IPS-15b (cell line): Measurements from ENCODE around the gene TANC1.

ENCODE experiments used
- H3K27me3 ChIP-seq: one replicate; pipeline ENCODE4 v1.6.1; 2013; ENCODE audit warnings: low read length; ENCODE audit not compliant: control insufficient read depth, insufficient read depth
- H3K36me3 ChIP-seq: one replicate; pipeline ENCODE4 v1.6.1; 2013; ENCODE audit warnings: low read length; ENCODE audit not compliant: control insufficient read depth, insufficient read depth
- H3K4me1 ChIP-seq: one replicate; pipeline ENCODE4 v1.6.1; 2013; ENCODE audit warnings: mild to moderate bottlenecking, low read length; ENCODE audit not compliant: control insufficient read depth, insufficient read depth
- H3K4me3 ChIP-seq: one replicate; pipeline ENCODE4 v1.5.1; 2013; ENCODE audit warnings: low read depth, low read length
- H3K9ac ChIP-seq: one replicate; pipeline ENCODE4 v1.6.1; 2013; ENCODE audit warnings: low read depth, mild to moderate bottlenecking, low read length
- H3K9me3 ChIP-seq: one replicate; pipeline ENCODE4 v1.6.1; 2013; ENCODE audit warnings: mild to moderate bottlenecking, low read length; ENCODE audit not compliant: control insufficient read depth, insufficient read depth

TANC1 gene

DNA sequence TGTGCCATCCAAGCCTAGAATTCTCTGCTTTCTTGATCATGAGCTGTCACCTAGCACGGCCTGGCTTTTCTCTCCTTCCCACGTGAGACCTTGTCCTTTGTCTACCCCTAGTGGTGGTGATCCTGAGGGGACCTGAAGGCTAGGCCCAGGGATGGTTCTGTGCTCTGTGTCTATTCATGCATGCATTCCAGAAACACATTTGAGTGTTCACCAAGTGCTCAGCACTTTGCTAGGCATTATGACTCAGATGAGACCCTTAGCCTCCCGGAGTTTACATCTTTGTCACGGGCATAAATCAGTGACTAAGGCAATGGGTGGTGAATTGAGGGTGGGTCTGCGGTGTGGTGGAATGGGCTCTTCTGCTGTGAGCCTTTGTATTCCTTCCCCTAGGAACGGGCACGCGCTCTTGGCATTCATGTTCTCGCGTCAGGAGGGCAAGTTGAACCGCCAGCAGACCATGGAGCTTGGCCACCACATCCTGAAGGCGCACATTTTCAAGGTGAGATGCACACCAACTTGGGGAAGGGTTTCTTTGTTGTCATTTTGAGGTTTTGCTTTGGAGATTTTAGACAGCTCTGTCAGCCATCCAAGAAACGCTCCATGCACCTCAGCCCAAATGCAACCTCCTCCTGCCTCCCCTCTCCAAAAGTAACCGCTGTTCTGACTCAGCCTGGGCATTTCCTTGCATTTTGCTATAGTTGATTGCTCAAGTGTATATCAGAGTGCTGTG lies 217.1 kb downstream of the TANC1 start:
- no peaks in the 10 kb centered on the region for H3K9me3 ChIP-seq
- H3K27me3 ChIP-seq = no peaks in the 10 kb centered on the region
- no peaks in the 10 kb centered on the region for H3K4me1 ChIP-seq
- H3K9ac ChIP-seq = no peak overlapping the region
- H3K4me3 ChIP-seq = no peak overlapping the region
- no peaks in the 10 kb centered on the region for H3K36me3 ChIP-seq

DNA sequence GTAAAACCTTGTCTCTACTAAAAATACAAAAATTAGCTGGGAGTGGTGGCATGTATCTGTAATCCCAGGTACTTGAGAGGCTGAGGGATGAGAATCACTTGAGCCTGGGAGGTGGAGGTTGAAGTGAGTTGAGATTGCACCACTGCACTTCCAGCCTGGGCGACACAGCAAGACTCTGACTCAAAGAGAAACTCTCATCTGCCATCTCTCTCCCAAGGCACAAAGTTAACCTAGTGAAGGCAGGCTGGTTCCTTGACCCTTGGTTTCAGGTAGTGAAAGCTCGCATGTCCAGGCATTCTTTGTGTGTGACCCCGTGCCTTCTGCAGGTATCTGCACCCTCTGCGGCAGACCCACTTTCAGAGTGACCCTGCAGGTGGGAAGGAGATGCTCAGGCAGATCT lies 218.0 kb downstream of the TANC1 start:
- no peaks in the 10 kb centered on the region for H3K36me3 ChIP-seq
- H3K4me1 ChIP-seq = no peaks in the 10 kb centered on the region
- no peak overlapping the region for H3K4me3 ChIP-seq

GRCh38 chr2:159187106-159187505 lies 218.7 kb downstream of the TANC1 start:
- Histone ChIP-seq H3K36me3 (no peaks in the 10 kb centered on the region), H3K9me3 (no peaks in the 10 kb centered on the region), H3K27me3 (no peaks in the 10 kb centered on the region), H3K4me1 (no peaks in the 10 kb centered on the region), H3K4me3 (no peak overlapping the region), H3K9ac (no peak overlapping the region)

More for the DNA sequence above, 218.0 kb downstream of the TANC1 start:
- Histone ChIP-seq H3K9ac (no peak overlapping the region), H3K9me3 (no peaks in the 10 kb centered on the region), H3K27me3 (no peaks in the 10 kb centered on the region)

DNA sequence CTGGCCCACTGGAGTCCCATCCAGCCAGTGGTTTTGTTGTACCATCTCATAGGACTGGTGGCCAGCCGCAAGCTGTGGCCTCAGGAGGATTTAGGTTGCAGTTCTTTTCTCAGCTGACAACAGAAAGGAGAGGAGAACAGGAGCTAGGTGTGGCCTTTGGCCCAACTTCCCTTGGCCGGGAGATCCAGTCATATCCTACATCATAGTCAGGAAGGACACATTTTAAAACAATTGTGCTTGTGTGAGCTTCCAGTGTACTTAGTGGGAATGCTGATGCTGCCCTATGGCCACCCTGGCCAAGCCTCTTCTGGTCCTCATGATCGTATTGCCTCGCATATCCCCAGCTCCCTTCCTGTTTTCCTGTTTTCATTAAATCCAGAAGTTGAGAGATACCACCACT lies 220.0 kb downstream of the TANC1 start:
- no peaks in the 10 kb centered on the region for H3K27me3 ChIP-seq
- no peak overlapping the region for H3K4me3 ChIP-seq
- no peak overlapping the region for H3K9ac ChIP-seq
- H3K36me3 ChIP-seq = no peaks in the 10 kb centered on the region
- no peaks in the 10 kb centered on the region for H3K4me1 ChIP-seq
- no peaks in the 10 kb centered on the region for H3K9me3 ChIP-seq

DNA sequence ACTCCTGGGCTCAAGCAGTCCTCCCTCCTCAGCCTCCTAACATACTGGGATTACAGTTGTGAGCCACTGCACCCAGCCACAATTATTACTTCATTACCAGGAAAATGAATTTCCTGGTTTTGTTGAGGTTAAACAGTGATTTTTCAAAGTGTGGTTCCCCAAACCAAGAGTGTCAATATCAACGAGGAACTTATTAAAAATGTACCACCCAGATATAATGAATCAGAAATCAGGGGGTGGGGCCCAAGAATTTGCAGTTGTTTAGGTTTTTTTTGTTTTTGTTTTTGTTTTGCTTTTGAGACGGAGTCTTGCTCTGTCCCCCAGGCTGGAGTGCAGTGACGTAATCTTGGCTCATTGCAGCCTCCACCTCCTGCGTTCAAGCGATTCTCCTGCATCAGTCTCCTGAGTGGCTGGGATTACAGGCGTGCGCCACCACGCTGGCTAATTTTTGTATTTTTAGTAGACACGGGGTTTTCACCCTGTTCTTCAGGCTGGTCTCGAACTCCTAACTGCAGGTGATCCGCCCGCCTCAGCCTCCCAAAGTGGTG lies 224.0 kb downstream of the TANC1 start:
- Histone ChIP-seq H3K4me1 (no peaks in the 10 kb centered on the region), H3K36me3 (no peaks in the 10 kb centered on the region), H3K27me3 (no peaks in the 10 kb centered on the region), H3K9me3 (no peaks in the 10 kb centered on the region), H3K4me3 (no peak overlapping the region), H3K9ac (no peak overlapping the region)

- Histone ChIP-seq H3K9me3 (no peaks in the 10 kb centered on the region), H3K4me1 (no peaks in the 10 kb centered on the region), H3K4me3 (no peak overlapping the region), H3K27me3 (no peaks in the 10 kb centered on the region), H3K36me3 (no peaks in the 10 kb centered on the region), H3K9ac (no peak overlapping the region)
Measured at GRCh38 chr2:159193791-159194190, 225.4 kb downstream of the TANC1 start.

DNA sequence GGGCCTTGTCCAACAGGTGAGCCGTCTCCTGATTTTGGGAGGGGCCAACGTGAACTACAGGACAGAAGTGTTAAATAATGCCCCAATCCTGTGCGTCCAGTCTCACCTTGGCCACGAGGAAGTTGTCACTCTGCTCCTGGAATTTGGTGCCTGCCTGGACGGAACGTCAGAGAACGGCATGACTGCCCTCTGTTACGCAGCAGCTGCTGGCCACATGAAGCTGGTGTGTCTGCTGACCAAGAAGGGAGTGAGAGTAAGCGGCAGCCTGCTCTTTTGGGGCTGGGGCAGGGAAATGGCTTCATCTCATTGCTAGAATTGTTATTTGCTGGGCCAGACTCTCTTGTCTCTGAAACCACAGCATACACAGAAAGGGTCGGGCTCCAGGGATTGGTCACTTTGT lies 225.8 kb downstream of the TANC1 start:
- Histone ChIP-seq H3K9ac (no peak overlapping the region), H3K9me3 (no peaks in the 10 kb centered on the region), H3K4me1 (no peaks in the 10 kb centered on the region), H3K27me3 (no peaks in the 10 kb centered on the region), H3K36me3 (no peaks in the 10 kb centered on the region), H3K4me3 (no peak overlapping the region)

DNA sequence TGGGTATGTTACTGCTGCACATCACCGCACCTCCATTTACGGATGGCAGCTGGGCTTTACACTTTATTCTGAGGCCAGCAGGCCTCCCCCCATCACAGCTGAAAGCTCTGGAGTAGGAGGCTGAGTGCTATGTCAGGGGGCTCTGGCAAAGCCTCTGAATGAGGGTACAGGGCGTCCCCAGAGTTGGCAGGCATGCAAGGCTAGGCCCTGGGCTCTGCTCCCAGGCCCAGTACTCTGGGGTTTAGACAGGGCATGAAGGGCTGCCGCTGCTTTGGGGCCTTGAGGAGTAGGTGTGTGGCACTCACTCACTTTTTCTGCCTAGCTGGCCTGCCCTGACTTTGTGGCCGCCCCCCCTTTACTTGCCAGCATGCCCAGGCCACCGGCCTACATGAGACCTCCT lies 227.3 kb downstream of the TANC1 start:
- Histone ChIP-seq H3K36me3 (no peaks in the 10 kb centered on the region), H3K4me1 (no peaks in the 10 kb centered on the region), H3K4me3 (no peak overlapping the region), H3K9me3 (no peaks in the 10 kb centered on the region), H3K9ac (no peak overlapping the region), H3K27me3 (no peaks in the 10 kb centered on the region)

GRCh38 chr2:159196393-159196925 lies 228.0 kb downstream of the TANC1 start:
- no peak overlapping the region for H3K4me3 ChIP-seq
- no peaks in the 10 kb centered on the region for H3K36me3 ChIP-seq
- H3K9ac ChIP-seq = no peak overlapping the region
- no peaks in the 10 kb centered on the region for H3K4me1 ChIP-seq
- no peaks in the 10 kb centered on the region for H3K9me3 ChIP-seq
- no peaks in the 10 kb centered on the region for H3K27me3 ChIP-seq

- Histone ChIP-seq H3K9ac (no peak overlapping the region), H3K4me1 (no peaks in the 10 kb centered on the region), H3K27me3 (no peaks in the 10 kb centered on the region), H3K4me3 (no peak overlapping the region), H3K36me3 (no peaks in the 10 kb centered on the region), H3K9me3 (no peaks in the 10 kb centered on the region)
Measured at GRCh38 chr2:159199236-159199635, 230.8 kb downstream of the TANC1 start.

DNA sequence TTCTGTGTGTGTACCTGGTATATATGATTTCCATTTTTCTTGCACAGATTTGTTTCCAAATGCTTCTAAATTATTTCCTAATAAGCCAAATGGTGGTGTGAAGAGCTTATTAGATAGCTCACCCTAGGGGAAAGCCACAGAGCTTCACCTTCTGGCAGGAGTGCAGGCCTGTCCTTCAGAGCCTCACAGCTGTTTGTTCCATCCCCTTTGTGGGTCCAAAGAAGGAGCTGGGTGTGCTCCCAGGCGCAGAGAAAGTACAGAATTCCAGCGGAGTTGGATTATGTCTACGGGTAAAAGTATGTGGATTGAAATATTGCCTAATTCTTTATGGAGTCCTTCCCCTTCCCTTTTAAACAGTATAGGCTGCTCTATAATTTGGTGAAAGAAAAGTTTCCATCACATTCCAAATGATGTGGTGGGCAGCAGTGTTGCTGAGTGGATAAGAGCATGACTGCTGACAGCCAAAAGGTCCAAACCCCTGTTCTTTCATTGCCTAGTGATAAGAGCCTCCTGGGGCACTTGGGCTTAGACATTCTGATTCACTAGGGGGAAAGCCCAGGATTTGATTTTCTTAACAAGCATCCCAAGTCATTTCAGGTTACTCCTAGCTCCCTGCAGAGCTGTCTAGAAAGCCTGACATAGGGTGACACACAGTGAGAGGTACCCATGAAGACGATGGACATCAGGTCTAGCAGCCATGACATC lies 231.5 kb downstream of the TANC1 start:
- no peak overlapping the region for H3K9ac ChIP-seq

GRCh38 chr2:159200498-159200897 lies 232.1 kb downstream of the TANC1 start:
- Histone ChIP-seq H3K36me3 (no peaks in the 10 kb centered on the region), H3K27me3 (no peaks in the 10 kb centered on the region), H3K9ac (no peak overlapping the region), H3K4me1 (no peaks in the 10 kb centered on the region), H3K9me3 (no peaks in the 10 kb centered on the region), H3K4me3 (no peak overlapping the region)

More for the DNA sequence above, 231.5 kb downstream of the TANC1 start:
- no peaks in the 10 kb centered on the region for H3K27me3 ChIP-seq
- H3K4me1 ChIP-seq = no peaks in the 10 kb centered on the region
- H3K36me3 ChIP-seq = no peaks in the 10 kb centered on the region
- no peak overlapping the region for H3K4me3 ChIP-seq
- no peaks in the 10 kb centered on the region for H3K9me3 ChIP-seq
